NOMO-1 treated with dmso at 0.1 percent for 144 hours (cell line): Measurements from ENCODE around the gene RNASEH2B.

Experiments
- DNase-seq: peaks from one replicate; lab custom pipeline; 2025; ENCODE audit not compliant: unreplicated experiment; lab: John Stamatoyannopoulos, UW

RNASEH2B gene

DNA sequence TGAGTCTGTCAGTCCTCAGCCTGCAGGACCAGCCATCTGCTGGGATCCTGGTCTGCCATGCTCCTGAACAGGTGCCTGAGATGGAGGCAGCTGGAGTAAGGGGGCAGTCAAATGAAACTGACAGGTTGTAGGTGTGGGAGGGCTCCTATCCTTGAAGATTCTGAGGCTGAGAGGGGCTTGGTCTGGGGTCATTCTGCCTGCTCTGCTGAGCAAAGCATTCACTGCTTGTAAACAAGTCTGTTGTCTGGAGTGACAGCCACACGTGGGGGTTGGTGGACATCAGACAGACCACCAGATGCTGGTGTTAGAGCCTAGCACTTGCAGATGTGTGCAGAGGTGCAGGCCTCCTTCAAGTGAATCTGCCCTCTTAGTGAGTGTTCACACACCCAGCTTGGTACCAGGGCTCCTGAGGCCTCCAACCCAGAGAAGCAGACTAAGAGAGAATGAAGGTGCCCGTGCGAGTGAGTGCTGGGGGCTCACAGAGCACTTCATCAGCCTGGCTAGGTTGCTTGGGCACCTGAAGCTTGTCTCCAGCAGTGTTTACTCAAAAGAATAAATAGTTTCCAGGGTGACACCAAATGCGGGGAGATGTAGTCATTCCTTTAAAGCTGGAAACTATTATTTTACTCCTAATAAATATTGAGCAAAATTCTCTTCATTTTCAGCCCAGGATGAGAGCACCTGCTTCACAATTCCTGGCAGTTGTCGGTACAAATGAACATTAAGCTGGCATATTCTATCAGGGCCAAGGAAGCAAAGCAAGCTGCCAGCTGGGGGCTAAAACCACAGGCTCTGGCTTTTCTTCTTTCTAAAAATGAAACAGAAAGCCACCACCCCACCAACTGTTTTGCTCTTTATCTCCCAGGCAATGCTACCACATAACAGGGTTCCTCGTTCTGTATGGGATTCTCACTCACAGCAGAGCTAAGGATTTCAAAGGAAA, 82.3 kb downstream of the RNASEH2B start:
- DNase-seq: peak; percentile 18

DNA sequence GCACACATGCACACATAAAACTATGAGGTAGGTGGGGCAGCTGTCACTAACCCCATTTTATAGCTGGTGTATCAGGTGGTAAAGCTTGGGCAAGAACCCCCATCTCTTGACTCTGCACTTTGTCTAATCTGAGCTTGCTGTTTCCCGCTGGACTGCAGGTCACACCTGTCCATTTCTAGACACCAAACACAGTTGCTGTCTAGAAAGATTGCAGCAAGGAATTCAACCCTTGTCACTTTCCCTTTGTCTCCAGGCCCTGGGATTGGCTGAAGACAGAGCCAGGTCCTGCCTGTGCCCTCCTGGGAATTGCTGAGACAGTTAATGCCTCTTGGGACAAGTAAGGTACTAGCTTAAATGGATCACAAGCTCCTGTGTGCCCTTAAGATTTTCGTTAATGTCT, 83.8 kb downstream of the RNASEH2B start:
- no peak for DNase-seq

DNA sequence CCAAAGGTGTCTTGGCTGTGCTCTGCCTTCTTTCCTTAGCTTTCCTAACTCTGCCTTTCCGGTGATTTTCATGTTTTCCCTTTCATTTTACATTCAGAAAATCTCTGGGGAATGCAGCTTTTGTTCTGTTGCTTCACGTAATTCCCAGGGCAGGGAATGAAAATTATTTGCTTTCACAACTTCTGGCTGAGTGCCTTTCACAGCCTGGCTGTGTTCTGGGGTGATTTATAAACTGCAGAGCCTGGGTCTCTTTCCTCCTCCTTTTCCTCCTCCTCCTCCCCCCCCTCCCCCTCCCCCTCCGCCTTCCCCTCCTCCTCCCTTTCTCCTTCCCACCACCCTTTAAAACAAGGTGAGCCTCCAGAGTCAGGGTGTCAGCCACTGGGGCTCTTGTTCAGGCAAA, 84.3 kb downstream of the RNASEH2B start:
- DNase-seq: no peak

DNA sequence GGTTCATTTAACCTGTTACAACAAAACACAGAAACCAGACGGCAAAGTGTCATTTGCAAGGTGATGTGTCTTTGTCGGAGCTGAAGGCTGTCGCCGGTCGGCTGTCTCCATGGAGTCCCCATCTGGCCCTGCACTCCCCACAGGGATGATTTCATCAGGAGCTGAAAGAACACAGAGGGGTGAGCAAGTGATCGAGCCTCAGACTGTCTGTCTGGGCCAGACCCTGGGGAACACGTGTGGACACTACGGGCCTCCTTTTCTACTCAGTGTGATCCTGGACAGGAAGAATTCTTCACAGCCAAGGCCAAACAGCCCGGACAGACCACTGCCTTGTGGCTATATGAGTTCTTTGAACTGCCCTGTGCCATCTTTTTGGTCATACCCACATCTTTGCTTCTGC, 85.1 kb downstream of the RNASEH2B start:
- DNase-seq: no peak

DNA sequence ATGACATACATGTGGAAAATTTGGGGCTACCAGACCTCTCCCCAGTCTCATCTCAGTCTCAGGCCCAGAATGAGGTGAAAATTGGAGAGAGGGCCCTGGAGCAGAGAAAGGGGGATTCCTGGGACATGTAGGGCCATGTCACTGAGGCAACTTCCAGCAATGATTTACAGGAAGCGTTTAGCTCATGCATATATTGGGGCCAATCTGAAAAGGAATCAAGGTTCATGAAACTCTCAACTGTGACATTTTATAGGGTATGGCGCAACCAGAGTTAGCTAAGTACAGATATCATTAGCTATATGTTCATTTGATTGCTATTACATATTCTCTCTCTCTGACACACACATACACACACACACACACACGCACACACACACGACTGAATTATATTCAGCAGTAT, 86.3 kb downstream of the RNASEH2B start:
- DNase-seq: no peak

DNA sequence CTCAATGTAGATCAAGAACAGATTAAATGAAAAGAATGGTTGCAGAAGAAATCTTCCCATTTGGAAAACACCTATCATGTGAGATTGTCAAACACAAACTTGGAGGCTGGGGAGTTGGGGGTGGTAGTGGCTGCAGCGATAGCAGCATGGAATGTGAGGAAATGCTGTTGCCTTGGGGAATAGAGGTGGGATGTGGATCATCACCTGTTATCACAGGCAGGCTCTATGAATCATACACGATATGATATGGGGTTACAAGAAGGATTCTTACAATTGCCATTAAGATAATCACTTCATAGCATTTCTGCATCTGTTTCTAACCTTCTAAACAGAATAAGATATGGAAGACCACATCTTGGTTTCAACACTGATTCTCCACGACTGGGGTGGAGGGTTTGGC, 88.7 kb downstream of the RNASEH2B start:
- no peak for DNase-seq

DNA sequence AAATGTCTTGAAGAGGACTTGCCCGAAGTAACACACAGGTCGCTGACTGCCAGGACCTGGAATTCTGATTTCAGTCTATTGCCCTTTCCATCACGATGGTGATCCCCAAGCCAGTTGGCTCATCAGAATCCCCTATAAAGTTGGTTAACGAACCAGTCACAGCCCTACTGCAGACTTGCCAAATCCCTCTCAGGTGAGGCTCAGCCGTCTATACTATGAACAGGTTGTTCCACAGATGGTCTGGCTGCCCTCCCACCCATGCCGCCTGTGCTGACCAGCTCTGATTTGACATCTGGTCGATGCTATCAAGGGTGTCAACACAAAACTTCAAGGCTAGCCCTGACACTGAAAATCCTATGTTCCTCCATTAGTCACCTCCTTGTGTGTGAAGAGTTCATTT, 90.0 kb downstream of the RNASEH2B start:
- DNase-seq: no peak

DNA sequence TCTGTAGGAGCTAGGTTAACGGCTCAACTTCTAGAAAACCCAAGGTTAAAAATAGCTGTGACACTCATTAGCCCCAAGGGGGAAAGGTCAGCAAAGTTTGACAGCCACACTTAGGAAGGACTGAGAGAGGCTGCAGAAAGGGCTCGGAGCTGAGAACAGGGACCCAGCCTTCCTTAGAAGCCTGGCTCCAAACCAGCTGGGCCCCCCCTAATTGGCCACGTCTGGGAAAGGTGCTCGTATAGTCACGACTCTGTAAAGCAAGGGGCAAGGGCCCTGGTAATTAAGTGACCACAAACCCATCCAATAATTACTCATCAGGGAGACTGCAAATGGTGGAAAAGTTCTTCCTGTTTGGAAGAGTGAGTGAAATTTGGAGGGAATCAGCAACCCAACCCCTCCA, 90.5 kb downstream of the RNASEH2B start:
- DNase-seq: no peak

DNA sequence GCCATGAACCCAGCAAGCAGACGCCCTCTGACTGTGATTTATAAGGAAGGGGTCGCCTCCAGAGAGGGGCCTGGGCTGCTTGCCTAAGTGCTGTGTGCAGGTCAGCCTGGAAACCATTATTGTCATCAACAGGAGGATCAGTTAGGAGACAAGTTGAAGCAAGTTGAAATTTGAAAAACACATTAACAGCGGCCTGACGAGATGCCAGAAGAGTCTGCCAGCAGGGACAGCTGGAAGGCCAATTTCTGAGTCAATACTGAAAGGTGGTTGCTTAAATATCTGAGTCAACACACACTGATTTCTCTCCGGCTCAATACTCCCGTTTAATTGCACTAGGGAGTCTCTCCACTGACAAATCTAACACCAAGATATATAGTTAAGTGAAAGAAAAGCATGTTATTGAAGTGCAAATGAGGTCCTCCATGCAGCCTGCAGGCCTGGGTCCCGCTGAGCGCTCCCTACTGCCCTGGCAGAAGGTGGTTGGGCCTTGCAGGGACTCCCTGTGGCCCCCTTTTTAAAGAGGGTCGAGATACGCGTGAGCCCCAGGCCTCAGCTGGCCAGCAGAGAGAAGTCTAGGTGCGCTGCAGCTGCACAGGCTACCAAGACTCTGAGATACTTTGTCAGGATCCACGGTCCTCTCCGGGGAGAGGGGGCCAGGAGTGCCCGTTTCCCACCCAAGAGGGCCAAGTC, 91.1 kb downstream of the RNASEH2B start:
- DNase-seq: no peak

DNA sequence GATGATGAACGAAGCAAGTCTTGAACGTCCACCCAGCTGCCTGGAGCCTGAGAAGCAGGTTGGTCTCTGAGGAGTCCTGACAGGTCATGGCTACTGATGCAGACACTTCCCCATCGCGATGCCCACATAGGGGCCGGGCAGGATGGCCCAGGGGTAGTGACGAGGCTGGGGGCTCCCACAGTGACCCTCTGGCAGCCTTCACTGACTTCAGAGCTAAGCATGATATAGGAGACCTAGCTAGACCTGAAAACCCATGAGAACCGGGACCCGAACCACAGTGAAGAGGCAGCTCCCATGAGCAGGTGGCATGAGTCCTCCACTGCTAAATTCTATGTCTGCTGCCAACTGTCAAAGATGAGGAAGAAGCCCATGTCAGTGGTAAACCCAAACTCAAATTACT, 91.7 kb downstream of the RNASEH2B start:
- no peak for DNase-seq

DNA sequence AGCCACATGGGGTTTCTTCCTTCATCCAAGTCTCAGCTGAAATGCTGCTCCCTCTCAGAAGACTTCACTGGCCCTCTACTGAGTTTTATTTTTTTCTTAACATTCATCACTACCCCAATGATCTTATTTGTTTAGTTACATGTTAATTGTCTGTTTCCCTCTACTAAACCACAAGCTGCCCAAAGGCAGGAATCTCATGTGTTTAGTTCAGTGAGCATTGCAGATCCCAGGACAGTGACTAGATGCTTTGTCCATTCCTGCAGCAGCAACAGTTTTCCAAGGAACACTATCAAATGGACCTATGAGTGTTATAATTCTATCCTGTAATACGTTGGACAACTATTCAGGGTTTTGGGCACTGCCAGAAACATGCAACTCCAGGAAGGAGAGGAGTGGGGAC, 93.1 kb downstream of the RNASEH2B start:
- no peak for DNase-seq

DNA sequence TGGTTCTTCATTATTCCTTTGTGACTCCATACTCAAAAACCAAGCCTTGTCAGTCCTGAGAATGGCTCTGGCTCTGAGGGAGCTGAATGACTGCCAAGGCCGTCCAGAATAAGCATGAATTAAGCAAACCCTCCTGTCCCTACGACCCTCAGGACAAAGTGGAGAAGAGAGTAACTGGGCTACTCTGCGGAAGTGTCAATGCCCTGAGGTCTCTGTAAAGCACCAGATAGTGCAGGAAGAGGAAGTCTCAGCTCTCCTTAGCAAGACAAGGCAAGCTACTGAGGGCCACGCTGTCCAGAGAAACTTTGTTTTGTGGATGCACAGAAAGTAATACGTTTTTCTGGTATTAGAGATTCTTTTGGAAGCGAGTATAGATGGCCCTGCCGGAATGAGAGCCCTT, 94.1 kb downstream of the RNASEH2B start:
- DNase-seq: no peak

DNA sequence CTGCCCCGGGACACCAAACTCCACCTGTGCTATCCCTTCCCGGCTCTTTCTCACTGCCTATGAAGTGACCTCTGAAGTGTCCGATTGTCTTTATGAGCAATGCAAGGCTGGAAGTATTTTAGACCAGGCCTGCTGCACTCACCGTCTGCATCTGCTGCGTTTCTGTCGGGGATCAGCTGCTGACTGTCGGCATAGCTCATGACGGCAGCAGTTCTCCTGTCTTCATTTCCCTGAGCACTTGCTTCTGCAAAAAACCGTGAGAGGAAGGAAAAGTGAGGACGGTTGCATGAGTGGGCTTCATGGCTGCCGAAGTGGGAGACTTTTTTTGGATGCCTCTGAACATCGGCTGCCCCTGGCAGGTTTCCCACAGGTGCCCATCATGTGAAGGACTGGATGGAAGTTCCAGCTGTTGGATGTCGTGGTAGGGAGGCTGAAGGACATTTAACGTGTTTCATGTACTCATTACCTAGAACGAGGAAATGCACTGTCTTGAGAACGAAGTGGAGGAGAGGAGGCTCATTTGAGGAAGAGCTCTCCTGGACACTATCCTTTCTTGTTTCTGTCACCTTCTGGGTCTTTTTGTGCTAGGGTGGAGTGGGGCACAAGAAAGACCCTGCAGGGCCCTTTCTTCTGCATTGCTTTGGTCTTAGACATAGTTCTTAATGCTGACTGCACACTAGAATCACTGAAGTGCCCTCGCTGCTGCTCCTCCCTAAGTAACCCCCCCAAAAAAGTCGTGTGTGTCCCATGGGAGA, 94.7 kb downstream of the RNASEH2B start:
- DNase-seq: no peak

DNA sequence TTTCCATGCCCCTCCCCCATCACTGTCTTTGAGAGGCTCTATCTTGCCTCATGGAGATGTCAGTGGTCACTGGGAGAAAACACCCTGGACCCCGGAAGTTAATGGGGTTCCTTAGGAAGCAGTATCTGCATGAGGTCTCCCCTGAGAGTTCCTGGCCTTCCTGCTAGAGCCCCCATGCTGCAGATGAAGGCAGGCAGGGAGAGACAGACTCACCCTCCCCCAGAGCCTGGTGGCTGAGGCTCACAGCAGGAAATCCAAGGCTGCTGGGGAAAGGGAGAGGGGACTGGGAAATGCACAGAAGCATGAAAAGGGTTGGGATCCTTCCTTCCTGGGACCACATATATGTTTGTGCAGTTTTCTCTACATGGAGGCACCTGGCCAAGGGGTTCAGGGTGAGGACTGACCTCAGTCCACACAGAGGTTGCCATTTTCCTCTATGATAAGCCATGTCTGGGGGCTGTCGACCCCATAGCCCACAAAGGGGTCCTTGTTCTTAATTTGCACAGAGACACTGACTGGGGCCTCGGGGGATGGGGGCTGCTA, 95.4 kb downstream of the RNASEH2B start:
- no peak for DNase-seq

DNA sequence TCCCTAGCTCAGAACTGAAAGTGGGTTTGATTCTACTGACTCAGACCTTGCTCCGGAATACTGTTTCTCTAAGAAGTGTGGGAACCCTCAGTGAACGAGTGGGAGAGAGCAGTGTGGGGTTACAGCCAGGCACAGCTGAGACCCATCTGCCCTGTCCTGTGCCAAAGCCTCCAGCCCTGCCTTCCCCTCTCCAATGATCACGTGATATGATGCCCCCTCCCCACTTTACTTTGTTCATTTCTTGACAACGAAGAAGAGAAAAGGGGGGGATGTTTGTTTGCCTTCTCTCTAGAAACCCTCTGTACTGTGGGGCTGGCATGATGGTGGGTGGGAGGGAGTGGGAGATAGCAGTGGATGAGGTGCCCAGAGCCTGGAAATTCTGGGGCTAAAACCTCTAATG, 96.0 kb downstream of the RNASEH2B start:
- no peak for DNase-seq
